Thyroid gland (tissue), 4 donors: ENCODE data around the gene UROC1.

ENCODE experiments used
- POLR2A ChIP-seq, 2 donors: fragments of 450-650 bp; IDR thresholded peaks; one replicate each; pipeline ENCODE4 v1.6.1; 2017; ENCODE audit warnings: antibody characterized with exemption in 2 of 2, mild to moderate bottlenecking in 2 of 2, moderate library complexity in 1 of 2
- TF ChIP-seq, protein P1 (sequence below), 6 experiments: fragments of 200-600 bp in 3 of 6; fragments of 450-650 bp in 3 of 6; sonication (generic) in 3 of 6; IDR thresholded peaks; one replicate each; pipeline ENCODE4 v1.5.1; 2016 to 2019; ENCODE audit warnings: antibody characterized with exemption in 6 of 6, mild to moderate bottlenecking in 2 of 6, inconsistent platforms in 1 of 6, moderate library complexity in 1 of 6

DNA sequence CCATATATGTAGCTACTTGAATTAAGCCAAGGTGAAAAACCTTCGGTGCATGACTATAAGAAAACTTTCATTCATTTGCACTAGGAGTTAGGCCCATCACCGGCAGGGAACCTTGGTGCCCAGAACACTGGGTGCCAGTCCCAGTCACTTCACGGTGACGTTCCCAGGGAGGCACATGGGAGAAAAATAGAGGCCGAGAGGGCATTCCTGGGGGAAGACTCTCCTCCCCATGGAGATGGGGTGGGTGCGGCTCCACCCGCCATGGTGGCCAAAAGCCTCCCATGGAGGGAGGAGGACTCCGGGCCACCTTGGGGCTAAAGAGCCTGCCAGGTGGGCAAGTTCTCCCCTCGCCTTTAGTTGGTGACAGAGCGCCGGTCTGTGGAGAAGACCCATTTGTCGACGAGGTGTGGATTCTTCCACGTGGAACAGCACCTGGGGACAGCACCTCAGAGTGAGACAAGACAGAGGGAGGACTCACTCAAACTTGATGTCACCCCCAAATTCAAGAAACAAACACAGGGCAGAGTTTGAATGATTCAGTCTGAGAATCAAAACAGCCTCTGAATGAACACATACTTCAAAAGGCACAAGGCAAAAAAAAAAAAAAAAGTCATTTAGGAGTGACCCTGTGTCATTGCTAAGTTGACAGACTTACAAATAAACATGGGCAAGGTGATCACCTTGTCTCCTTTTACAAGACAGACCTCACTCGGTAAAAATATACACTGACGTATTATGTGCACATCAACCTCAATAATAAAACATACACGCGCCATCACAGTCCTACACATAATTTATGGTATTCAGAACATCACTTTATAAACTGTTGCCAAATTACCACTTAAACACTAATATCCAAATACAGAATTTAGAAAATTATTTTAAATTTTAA, 80.5 kb downstream of the UROC1 start:
- TF ChIP-seq, protein P1, sequence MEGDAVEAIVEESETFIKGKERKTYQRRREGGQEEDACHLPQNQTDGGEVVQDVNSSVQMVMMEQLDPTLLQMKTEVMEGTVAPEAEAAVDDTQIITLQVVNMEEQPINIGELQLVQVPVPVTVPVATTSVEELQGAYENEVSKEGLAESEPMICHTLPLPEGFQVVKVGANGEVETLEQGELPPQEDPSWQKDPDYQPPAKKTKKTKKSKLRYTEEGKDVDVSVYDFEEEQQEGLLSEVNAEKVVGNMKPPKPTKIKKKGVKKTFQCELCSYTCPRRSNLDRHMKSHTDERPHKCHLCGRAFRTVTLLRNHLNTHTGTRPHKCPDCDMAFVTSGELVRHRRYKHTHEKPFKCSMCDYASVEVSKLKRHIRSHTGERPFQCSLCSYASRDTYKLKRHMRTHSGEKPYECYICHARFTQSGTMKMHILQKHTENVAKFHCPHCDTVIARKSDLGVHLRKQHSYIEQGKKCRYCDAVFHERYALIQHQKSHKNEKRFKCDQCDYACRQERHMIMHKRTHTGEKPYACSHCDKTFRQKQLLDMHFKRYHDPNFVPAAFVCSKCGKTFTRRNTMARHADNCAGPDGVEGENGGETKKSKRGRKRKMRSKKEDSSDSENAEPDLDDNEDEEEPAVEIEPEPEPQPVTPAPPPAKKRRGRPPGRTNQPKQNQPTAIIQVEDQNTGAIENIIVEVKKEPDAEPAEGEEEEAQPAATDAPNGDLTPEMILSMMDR (IDR thresholded peaks at IDR 0.05): no peak
- TF ChIP-seq POLR2A (IDR thresholded peaks at IDR 0.05): no peak
